OCI-LY1 (cell line): Measurements from ENCODE around the gene EFNB3.

Source experiments
- EZH2 ChIP-seq: fragments of 200-600 bp; sonication (generic), shearing (Covaris generic); IDR thresholded peaks from 2 replicates; pipeline ENCODE4 v1.8.0; 2017; ENCODE audit warnings: borderline replicate concordance, mixed run types, mild to moderate bottlenecking, antibody characterized with exemption, low read length, moderate library complexity, mixed read lengths
- TF ChIP-seq, protein P1 (sequence below): fragments of 200-600 bp; sonication (generic), shearing (Covaris generic); IDR thresholded peaks from 2 replicates; pipeline ENCODE4 v1.5.1; 2017; ENCODE audit warnings: mild to moderate bottlenecking, antibody characterized with exemption, low read length, moderate library complexity, mixed read lengths

DNA sequence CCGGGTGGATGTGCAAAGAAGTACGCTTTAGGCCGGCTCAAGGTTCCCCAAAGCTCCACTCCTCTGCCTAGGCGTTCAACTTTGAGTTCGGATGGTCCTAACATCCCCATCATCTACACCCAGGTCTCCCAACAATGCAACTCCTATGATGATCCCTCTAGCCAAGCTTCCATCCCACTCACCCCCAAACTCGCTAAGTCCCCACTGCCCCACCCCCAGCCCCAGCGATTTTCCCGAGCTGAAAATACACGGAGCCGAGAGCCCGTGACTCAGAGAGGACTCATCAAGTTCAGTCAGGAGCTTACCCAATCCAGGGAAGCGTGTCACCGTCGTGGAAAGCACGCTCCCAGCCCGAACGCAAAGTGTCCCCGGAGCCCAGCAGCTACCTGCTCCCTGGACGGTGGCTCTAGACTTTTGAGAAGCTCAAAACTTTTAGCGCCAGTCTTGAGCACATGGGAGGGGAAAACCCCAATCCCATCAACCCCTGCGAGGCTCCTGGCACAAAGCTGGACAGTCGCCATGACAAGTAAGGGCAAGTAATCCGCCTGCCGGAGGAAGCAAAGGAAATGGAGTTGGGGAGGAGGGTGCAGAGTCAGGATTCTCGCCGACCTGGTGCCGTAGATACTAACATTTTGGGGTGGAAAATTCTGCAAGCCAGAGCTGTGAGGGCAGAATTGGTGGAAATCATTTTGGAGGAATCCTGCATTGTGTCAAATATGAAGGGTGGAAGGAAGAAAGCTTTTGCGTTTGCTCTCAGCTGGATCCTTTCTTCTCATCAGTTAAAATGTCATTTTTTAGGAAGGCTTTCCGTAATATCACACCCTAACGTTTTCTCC lies 17.7 kb upstream of the EFNB3 start, which contains the start of gene TP53:
- TF ChIP-seq, protein P1, sequence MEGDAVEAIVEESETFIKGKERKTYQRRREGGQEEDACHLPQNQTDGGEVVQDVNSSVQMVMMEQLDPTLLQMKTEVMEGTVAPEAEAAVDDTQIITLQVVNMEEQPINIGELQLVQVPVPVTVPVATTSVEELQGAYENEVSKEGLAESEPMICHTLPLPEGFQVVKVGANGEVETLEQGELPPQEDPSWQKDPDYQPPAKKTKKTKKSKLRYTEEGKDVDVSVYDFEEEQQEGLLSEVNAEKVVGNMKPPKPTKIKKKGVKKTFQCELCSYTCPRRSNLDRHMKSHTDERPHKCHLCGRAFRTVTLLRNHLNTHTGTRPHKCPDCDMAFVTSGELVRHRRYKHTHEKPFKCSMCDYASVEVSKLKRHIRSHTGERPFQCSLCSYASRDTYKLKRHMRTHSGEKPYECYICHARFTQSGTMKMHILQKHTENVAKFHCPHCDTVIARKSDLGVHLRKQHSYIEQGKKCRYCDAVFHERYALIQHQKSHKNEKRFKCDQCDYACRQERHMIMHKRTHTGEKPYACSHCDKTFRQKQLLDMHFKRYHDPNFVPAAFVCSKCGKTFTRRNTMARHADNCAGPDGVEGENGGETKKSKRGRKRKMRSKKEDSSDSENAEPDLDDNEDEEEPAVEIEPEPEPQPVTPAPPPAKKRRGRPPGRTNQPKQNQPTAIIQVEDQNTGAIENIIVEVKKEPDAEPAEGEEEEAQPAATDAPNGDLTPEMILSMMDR: no peak
- TF ChIP-seq EZH2: no peak
